GM15510 (cell line): ENCODE measurements around the gene RDH16.

Experiments used
- POLR2A ChIP-seq: IDR thresholded peaks from 3 replicates; pipeline ENCODE4 v1.6.1; 2011; ENCODE audit warnings: borderline replicate concordance; ENCODE audit not compliant: insufficient read length; ENCODE audit errors: extremely low read depth

RDH16 gene, protein sequence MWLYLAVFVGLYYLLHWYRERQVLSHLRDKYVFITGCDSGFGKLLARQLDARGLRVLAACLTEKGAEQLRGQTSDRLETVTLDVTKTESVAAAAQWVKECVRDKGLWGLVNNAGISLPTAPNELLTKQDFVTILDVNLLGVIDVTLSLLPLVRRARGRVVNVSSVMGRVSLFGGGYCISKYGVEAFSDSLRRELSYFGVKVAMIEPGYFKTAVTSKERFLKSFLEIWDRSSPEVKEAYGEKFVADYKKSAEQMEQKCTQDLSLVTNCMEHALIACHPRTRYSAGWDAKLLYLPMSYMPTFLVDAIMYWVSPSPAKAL

DNA sequence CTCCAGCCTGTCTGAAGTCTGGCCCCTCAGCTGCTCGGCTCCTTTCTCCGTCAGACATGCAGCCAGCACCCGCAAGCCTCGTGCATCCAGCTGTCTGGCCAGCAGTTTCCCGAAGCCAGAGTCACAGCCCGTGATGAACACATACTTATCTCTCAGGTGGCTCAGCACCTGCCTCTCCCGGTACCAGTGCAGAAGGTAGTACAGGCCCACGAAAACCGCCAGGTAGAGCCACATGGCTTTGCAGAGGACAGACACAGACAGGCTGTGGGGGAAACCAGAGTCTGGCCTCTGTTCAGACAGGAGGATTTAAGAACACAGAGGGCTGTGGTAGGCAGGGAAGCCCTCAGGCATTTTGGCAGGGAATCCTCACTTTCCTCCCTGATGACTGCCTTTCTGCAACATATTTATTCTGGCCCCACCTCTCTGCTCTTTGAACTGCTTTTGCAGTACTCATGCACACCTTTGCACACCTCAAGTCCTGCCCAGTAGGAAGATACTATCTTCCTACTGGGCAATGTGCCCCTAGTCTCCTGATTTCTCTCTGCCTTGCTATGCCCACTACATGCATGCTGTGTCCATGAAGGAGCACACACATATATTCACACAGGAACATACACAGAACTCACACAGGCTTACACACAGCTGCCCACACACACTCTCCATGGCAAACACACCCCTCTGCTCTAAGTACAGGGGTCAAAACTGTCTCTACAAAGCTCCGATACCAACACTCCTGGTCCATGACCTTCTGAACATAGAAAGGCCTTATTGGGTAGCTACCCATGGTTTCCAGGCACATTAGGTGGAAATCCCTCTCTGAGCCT lies at the start of gene RDH16:
TSS of gene RDH16 (minus strand) at position 380 of the 824 bp plus-strand sequence. CDS start at position 234, 146 bp downstream.
- TF ChIP-seq POLR2A = no peak

DNA sequence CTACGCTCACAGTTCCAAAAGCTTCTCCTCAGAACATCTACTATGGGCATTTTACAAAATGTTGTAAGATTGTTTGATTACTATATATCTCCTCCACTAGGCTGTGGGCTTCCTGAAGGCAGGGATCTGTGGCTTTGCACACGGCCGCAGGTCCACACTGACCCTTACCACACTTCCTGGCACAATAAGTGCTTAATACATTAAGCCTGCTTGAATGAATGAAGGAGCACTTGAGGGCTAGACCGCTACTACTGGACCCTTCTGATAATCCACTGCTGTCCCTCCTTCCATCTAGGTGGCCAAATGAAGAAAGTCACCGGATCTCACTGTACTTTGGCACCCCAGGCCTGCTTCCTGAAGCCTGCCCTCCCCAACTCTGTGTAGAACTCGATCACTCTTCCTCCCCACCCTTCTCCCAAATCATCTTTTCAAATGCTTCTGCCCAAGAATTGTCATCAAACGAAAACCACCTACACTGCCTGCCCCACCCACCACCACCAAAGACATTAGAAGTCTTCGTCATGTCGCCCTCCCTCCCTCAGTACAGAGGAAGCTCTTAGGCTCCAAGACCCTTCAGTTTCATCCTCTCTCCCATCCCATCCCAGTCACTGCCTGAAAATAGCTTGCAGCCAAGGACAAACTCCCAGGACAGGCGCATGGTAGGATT lies 49.5 kb upstream of the RDH16 start:
- no peak for TF ChIP-seq POLR2A

DNA sequence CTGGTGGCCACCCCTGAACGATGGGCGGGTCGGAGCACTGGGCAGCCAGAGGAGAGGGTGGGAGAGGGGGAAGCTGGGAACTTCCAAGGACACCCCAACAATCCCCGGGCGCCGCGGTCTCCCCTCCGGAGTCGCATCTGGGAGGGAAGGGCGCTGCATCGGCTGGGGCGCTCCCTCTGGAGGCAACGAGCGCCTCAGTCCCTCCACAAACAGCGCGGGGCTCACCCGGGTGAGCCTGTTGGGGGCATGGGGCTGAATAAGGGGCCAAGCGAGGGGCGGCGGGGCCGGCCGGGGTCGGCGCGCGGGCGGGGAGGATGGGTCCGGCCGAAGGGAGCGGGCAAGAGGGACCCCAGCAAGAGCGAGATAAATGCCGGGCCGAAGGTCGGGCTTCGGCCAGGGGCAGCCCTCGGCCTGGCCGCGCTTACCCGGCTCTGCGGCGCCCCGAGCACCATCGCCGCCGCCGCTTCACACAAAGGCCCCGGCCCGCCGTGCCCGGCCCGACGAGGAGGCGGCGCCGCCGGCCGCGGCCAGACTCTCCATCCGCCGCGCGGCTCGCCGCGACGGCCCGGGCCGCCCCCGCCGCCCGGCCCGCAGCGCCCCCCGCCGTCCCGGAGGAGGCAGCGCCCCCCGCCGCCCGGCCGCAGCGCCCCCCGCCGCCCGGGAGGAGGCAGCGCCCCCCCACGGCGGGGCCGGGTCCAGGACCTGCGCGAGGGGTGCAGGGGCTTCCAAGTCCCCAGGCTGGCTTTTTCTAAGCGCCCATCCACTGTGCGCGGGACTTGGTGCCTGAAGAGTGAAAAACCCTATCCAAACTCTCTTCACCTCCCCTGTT lies 48.8 kb upstream of the RDH16 start, which contains the start of gene ZBTB39:
TSS of gene ZBTB39 (minus strand) at position 567 of the 829 bp plus-strand sequence. CDS start 1,629 bp downstream, outside the sequence.
- peak; percentile 86 for TF ChIP-seq POLR2A

DNA sequence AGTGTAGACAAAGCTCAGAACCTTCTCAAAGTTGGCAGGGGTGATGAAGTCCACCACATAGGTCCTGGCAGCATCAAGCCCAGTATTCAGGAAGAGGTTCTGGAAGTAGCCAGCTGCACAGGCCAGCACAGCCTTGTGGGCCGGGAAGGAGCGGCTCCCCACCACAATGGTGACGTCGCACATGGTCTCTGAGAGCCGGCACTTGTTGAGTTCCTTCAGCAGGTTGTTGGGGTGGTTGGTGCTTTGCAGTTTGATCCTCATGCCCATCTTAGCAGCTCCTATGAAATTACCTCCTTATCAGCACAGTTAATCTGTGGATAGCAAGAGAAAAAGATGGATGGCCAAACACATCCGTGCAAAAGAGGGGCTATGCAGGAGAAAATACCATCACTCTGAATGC lies 47.2 kb upstream of the RDH16 start:
- no peak for TF ChIP-seq POLR2A

DNA sequence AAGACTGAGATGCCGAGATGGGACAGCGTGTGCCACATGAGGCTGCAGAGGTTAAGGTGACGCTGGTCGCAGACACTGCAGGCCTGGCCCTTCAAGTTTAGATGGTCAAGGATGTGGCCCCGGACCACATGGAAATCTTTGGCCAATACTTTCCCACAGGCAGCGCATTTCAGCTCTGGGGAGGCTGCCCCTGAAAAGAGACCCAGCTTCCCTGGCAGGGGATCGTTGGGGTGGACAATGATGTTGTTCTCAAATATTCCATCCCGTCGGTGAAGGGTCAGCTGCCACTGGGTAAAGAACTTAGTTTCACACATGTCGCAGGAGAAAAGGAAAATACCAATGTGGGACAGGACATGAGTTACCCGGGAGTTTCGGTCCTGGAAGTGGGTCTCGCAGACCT lies 46.0 kb upstream of the RDH16 start:
- no peak for TF ChIP-seq POLR2A

DNA sequence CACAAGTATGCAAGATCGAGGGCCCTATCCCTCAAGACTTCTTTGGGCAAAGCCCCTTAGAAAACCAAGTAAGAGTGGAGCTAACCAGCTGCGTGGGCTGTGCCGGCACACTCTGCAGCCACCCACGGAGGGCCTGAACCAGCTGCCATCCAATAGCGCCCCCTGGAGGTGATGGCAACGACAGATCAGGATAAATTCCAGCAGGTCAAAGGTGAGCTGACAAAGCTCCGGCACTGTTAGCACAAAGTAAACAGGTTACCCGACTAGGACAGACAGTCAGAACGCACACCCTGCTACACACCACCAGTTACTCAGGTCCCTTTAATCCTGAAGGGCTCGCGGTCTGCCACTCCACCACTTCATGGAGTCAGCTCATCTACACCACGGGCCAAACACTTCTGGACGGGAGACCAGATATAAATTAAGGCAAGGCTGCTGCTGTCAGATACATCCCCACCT lies 44.1 kb upstream of the RDH16 start:
- TF ChIP-seq POLR2A = no peak

DNA sequence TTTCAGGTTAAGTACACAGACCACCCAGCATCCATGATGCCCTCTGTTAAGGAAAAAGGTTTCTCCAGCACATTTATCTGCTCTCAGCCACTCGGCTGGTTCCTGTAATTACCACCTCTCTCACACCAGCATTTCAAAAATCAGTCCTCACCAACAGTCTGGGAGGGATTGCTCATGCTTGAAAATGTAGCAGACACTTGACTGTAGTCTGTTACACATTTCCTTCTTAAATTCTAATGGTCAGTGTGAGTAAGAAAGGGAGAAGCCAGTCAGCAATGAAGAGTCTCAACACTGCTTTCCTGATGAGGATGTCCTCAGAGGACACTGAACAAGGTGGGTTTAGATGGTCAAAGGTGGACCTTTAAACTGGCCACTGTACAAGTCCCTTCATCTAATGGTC lies 43.0 kb upstream of the RDH16 start:
- no peak for TF ChIP-seq POLR2A

DNA sequence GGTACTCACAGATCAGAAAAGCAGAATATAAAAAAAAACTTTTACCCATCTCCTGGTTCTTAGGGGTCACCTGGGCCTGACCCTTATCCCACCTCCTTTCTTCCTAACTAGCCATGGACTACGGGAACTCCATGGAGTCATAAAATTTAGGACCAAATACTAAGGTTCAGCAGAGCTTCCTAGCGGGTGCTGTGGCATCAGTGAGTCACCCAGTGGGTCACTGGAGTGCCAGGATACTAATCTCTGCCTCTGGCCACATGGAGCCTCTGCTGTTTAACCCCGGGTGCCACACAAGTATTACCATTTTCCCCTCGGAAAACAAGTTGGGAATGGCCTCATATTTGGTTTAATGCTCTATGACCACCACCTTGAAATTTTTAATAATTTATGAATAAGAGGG lies 42.0 kb upstream of the RDH16 start:
- no peak for TF ChIP-seq POLR2A

DNA sequence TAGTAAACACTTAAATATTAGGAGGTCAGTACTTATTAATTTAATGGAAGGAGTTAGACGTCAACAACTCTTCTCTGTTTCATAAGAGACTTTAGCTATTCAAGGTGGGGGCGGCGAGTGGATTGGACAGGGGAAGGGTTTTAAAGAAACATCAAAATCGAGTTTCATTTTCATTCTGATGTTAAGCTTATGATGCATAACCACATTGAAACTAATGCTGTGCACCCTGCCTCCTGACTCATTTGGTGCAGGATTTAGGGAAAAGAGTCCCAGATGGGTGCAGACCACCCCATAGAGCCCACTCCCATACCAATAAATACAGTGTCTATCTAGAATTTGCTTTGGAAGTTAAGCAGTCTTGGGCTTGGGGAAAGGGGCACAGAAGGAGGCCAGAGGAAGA lies 41.6 kb upstream of the RDH16 start:
- TF ChIP-seq POLR2A = no peak

DNA sequence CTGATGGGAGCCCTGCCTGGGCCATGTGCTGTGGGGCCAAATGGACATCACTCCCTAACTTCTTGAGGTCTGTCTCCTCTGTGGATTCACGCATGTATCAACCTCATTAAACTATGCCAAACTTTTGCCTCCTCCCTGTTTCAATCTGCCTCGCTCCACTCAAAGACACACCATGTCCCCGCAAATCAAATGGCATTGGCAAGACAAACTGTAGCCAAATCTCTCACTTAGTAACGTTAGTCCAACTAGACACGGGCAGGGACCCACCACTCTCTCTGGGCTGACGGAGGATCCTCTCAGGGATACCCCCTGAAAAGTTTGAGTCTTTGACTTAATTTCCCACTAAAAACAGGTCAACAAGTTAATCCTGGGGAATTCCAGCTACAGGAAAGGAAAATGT lies 40.9 kb upstream of the RDH16 start:
- TF ChIP-seq POLR2A = no peak

DNA sequence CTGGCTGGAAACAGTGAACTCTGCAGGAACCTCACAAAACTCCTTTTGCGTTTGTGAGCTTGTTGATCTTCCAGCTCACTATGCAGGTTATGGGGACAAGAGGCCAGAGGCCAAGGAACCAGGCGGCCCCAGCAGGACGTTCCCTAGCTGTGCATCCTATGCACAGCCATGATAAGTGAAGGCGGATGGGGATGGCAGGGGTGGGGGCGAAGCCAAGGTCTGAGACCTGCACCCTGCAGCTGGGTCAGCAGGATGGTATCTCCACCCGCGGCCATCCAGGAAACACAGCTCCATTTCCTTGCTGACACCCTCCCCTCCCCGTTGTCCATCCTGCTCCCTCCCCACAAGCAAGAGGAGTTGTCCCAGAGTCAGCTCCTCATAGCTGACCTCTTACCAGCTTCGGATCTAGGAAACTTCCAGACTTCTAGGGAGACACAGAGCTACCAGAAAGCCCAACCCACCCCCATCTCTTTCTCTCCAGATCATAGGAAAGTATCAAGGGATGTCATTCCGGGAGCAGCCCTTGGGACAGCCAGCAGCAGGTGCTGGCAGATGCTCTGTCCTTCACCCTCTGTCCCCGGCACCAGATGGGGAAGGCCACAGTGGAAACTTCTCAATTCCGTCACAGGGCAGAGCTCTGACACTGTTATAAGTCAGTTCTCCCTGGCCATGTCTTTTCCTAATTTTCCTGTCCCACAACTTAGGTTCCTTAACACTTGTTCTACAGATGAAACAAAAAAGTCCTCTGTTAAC lies 39.6 kb upstream of the RDH16 start:
- TF ChIP-seq POLR2A = no peak

DNA sequence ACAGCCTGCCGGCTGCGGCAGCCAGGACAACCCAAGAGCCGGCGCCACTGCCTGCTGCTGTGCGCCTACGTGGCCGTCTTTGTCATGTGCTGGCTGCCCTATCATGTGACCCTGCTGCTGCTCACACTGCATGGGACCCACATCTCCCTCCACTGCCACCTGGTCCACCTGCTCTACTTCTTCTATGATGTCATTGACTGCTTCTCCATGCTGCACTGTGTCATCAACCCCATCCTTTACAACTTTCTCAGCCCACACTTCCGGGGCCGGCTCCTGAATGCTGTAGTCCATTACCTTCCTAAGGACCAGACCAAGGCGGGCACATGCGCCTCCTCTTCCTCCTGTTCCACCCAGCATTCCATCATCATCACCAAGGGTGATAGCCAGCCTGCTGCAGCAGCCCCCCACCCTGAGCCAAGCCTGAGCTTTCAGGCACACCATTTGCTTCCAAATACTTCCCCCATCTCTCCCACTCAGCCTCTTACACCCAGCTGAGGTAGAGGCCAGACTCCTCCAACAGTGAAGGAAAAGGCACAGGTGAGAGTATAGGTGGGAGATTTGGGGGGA lies 38.6 kb upstream of the RDH16 start:
- no peak for TF ChIP-seq POLR2A

DNA sequence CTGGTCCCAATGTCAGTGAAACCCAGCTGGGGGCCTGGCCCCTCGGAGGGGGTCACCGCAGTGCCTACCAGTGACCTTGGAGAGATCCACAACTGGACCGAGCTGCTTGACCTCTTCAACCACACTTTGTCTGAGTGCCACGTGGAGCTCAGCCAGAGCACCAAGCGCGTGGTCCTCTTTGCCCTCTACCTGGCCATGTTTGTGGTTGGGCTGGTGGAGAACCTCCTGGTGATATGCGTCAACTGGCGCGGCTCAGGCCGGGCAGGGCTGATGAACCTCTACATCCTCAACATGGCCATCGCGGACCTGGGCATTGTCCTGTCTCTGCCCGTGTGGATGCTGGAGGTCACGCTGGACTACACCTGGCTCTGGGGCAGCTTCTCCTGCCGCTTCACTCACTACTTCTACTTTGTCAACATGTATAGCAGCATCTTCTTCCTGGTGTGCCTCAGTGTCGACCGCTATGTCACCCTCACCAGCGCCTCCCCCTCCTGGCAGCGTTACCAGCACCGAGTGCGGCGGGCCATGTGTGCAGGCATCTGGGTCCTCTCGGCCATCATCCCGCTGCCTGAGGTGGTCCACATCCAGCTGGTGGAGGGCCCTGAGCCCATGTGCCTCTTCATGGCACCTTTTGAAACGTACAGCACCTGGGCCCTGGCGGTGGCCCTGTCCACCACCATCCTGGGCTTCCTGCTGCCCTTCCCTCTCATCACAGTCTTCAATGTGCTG lies 38.0 kb upstream of the RDH16 start:
- TF ChIP-seq POLR2A = no peak

DNA sequence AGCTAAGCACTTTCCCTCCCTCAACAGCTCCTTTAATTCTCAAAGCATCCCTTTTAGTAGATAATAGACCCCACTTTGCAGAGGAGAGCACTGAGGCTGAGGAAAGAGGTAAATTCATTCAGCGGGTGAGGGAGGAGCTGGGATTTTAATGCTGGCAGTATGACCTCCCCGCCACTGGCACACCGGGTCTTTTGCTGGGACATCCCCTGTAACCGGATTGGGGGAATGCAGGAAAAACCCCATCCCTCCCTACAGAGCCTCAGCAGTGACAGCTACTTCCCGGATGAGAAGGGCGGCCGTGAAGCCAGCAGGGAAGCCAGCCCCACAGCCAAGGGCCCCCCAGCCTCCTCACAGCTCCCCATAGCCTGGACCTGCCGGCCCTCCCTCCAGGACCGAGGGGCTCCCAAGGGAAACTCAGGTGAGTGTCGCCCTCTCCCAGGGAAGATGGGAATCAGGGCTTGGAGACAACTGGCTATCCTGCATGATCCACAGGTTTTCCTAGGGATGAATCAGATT lies 36.9 kb upstream of the RDH16 start:
- TF ChIP-seq POLR2A = no peak
